GM18511 (cell line): ENCODE results near the gene HMGXB4.

Experiments used
- ATAC-seq: cut with Tn5 transposase; IDR thresholded peaks from one replicate; pipeline ENCODE4 v1.9.1; 2021; ENCODE audit warnings: mild to moderate bottlenecking, moderate library complexity; ENCODE audit not compliant: unreplicated experiment

The HMGXB4 gene

DNA sequence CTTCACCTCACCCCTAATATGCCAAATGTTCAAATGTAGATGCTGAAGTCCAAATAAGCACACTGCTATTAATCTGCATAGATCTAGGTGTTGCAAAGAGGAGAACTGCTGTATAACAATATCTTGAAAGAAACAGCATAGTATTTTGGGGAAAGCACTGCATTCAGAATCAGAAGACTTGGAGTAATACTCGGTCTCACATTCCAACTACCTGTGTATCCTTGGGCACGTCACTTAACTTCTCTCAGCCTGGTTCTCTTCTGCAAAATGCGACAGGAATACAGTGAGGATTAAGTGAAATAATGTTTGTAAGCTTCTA lies 332 bp upstream of the HMGXB4 start:
- peak; percentile 17 for ATAC-seq

- no peak for ATAC-seq
Measured at GRCh38 chr22:35258191-35258988, 1.1 kb downstream of the HMGXB4 start.

DNA sequence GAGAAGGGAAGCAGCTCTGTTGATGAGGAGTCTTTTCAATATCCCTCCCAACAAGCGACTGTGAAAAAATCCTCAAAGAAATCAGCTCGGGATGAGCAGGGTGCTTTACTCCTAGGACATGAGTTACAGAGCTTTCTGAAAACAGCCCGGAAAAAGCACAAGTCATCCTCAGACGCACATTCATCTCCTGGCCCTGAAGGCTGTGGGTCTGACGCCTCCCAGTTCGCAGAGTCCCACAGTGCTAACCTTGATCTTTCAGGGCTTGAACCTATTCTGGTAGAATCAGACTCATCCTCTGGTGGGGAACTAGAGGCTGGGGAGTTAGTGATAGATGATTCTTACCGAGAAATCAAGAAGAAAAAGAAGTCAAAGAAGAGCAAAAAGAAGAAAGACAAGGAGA lies 7.7 kb downstream of the HMGXB4 start:
- no peak for ATAC-seq

GRCh38 chr22:35266277-35266676 lies 9.0 kb downstream of the HMGXB4 start:
- no peak for ATAC-seq

- ATAC-seq, result no peak
Measured at GRCh38 chr22:35269630-35270029, 12.3 kb downstream of the HMGXB4 start.

DNA sequence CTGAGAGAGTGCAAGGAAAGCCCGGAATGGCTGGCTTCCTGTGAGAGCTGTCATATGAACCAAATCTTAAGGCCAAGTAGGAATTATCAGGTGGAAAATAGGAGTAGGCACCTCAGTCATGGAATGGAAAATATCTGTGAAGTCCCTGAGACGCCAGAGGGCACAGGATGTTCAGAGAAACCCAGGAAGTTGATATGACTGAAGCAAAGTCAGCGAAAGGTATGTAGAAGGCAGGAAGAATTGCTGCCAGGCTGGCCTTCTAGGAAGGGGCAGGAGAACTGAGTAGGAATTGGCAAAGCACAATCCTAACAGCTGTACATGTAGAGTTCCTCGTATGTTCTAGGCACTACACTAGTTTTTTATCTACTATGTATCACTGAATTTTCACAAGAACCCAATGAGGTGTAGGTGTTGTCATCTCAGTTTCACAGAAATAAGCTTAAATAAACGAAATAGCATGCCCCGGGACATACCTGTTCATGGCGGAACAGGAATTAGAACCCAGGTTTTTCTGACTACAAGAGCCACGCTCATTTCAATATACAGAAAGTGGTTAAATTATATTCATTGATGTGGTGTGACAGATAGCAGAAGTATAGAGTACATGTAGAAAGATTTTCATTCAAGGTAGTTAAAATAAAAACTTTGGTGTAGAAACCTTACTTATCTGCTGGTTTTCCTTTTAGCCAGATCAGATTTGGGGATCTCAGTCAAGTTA lies 17.0 kb downstream of the HMGXB4 start:
- ATAC-seq, result no peak

DNA sequence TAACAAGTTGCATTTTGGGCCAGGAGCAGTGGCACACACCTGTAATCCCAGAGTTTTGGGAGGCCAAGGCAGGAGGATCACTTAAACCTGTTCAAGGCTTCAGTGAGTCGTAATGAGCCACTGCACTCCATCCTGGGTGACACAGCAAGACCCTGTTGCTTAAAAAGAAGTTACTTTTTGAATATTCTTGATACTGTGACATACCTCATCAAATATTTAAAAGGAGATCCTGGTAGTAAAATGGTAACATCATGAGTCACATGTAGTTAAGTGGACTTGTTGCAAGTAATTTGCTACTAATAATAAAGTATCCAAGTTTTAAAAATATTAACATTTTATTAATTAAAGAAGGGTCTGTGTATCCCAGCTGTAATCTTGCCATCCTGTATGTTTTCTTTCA lies 18.3 kb downstream of the HMGXB4 start:
- ATAC-seq, result no peak

DNA sequence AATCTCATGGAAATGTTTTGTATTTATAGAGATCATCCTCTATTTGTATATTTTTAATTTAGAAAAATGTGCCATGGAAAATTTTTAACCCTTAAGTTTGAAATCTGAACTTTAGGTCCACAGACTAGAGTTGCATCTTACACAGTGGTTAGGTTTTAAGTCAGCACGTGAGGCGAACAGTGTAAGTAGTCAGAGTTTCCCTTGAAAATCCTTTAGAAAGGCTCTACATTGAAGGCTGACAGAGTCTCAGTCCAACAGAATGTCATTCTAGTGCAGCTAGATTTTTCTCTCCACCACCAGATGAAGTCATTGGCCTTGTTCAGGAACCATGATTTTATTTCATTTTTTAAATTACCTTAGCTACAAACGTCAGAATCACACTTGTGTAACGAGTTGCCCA lies 18.7 kb downstream of the HMGXB4 start:
- no peak for ATAC-seq

DNA sequence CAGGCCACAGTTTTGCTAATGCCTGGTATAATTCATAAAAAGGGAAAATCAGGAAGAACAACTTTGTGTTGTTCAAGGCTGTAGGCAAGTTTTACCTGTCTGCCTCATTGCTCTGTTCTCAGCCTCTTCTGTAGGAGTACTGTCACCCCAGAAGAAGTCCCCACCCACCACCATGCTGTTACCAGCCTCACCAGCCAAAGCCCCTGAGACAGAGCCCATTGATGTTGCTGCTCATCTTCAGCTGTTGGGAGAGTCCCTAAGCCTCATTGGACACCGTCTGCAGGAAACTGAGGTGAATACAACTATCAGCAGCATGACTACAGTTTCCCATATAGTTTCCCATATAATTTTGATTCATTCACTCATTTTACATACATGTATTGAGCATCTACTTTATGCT lies 30.8 kb downstream of the HMGXB4 start:
- ATAC-seq, result no peak

GRCh38 chr22:35292786-35293185 lies 35.5 kb downstream of the HMGXB4 start:
- ATAC-seq, result no peak

DNA sequence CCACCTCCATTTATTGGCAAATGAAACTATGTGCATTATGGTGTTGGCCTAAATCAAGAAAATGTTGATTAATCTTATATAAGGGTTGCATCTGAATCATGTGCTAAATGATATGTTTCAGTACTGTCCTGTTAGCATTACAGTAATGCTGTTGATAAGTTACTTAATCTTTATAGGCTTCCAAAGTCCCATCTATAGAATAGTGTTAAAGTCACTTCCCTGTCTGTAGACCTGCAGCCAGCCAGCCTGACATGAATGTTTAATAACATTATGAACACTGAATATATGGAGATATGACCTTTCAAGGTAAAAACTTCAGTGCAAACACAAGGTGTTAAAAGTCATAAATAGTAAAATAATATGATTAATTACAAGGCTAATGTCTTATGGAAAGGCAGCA lies 38.8 kb downstream of the HMGXB4 start:
- ATAC-seq, result no peak

DNA sequence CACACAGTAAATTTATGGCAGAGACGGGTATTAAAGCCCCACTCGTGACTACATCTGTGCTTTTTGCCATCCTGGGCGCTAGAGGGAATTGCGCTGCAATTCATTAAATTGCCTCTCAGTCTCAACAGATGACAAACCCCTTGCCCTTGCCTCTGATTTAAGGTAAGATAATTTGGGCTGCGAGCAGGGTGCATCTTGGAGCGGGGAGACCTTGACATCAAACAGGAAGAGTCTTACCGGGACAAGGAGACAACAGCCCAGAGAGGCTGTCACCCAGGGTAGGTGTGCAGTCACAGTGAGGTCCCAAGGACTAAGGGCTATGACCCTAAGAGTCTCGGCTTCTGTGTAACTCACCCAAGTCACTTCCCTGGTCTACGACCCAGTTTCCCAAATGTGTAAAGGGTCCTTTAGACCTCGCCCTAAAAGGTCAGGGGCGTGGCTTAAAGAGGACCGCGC lies 42.0 kb downstream of the HMGXB4 start:
- ATAC-seq, result peak; percentile 17

- ATAC-seq, result peak; percentile 96
Measured at GRCh38 chr22:35299673-35300499, 42.6 kb downstream of the HMGXB4 start, which contains the start of gene TOM1. Gene TOM1, plus strand, starts transcription at chr22:35299894. Its CDS starts 35 bp downstream, at chr22:35299929.

DNA sequence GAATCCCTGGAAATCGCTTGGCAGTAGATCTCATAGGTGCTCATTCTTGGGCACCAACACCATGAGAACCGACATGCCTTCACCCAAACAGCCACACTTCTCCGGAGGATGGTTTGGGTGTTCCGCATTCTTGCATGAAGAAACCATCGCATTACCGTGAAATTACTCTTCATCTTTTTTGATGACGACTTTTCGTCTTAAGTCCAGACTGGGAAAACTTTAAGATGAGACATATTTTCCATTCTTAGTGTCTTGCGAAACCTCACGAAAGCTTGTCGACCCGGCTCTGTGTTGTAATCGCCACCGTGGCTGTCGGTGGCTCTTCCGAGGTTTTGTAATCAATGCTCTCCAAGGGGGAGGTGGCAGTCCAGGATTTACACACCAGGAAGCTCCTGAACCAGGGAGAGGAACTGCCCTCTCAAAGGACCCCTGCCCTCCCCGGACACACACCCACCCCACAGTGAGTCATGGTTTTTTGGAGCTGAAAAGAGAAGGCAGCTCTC lies 44.1 kb downstream of the HMGXB4 start:
- ATAC-seq, result no peak

DNA sequence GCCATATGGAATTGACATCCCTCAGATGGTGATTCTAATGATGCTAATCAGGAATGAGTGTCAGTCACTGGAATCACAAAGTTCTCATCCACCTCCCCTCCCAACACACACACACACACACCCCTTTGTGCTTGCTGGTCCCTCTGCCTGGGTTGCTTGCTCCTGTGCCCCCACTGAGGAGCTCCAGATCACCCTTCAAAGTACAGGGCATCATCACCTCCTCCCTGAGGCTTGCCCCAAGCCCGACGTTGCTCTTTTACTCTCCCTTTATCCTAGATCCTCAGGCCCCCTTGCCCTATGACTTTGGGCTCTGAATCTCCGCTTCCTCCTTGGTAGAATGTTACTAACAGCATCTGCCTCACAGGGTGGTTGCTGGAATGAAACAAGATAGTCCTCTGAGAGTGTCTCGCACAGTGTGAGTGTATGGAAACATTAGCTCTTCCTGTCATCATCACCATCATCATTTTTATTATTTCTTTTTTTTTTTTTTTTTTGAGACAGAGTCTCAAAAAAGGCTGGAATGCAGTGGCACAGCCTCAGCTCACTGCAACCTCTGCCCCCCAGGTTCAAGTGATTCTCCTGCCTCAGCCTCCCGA lies 45.8 kb downstream of the HMGXB4 start:
- no peak for ATAC-seq

- no peak for ATAC-seq
Measured at GRCh38 chr22:35305525-35306070, 48.3 kb downstream of the HMGXB4 start.

- no peak for ATAC-seq
Measured at GRCh38 chr22:35306350-35306967, 49.2 kb downstream of the HMGXB4 start.

- ATAC-seq, result no peak
Measured at GRCh38 chr22:35307372-35307771, 50.1 kb downstream of the HMGXB4 start.

DNA sequence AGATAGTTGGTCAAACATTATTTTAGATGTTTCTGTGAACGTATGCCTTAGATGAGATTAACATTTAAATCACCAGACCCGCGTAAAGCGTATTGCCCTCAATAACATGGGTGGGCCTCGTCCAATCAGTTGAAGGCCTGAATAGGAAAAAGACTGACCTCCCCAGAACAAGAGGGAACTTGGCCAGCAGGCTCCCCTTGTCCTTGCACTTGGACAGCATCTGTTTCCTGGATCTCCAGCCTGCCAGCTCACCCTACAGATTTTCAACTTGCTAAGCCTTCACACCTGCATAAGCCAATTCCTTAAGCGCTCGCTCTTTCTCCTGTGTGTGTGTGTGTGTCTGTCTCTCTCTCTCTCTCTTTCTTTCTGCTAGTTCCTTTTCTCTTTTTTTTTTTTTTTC lies 50.6 kb downstream of the HMGXB4 start:
- ATAC-seq, result no peak

- peak; percentile 57 for ATAC-seq
Measured at GRCh38 chr22:35308480-35309021, 51.3 kb downstream of the HMGXB4 start.
